ENCODE measurements around the gene ARMC9. TPM values are rescaled to one million over a fixed set of nuclear protein-coding genes. Genes with fewer than 3 reads are reported as not detected.

Gene ARMC9
- total and polyA plus RNA-seq, 2 experiments from 2014 or later, result 15.1 to 17.3 TPM

- Histone ChIP-seq H3K36me3 (ENCODE audit: low read depth) (peaks cover 7% of the 10 kb centered on the region), H3K9me3 (ENCODE audit: low read depth) (no peaks in the 10 kb centered on the region), H3K4me3 (no peak overlapping the region), H3K79me2 (ENCODE audit: insufficient read depth) (peaks cover 5% of the 10 kb centered on the region; the same call in 1 of the 2 replicates), H4K20me1 (ENCODE audit: insufficient read depth) (no peaks in the 10 kb centered on the region), H3F3A (ENCODE audit: insufficient read depth) (peaks cover 35% of the 10 kb centered on the region), H3K4me1 (ENCODE audit: insufficient read depth) (peaks cover 29% of the 10 kb centered on the region), H2AFZ (no peak overlapping the region), H3K9me2 (ENCODE audit: insufficient read depth) (no peaks in the 10 kb centered on the region), H3K27ac (peak overlapping the region; percentile 94), H3K9ac (peak overlapping the region; percentile 65; the same call in 1 of the 2 replicates), H3K27me3 (replicated peaks; ENCODE audit: insufficient read depth) (no peaks in the 10 kb centered on the region), H3K4me2 (ENCODE audit: unreplicated experiment) (no peak overlapping the region)
- DNase-seq, result peak; percentile 18
- in situ Hi-C loops (cut with MboI), result no loop called here
- TF ChIP-seq EZH2phosphoT487 (IDR thresholded peaks at IDR 0.05; ENCODE audit: insufficient read depth, low read depth), result no peak
- 94 to 97% methylated on average over 5 of the region's 5 CpGs for WGBS, 2 experiments (ENCODE audit: low coverage in 1 of 2, low lambda C conversion rate in 2 of 2, missing lambda C conversion rate in 2 of 2)
These were observed 37.7 kb upstream of the ARMC9 start for GRCh38 chr2:231160701-231161100.

- Histone ChIP-seq H4K20me1 (ENCODE audit: insufficient read depth) (no peaks in the 10 kb centered on the region), H3K4me2 (ENCODE audit: unreplicated experiment) (peak overlapping the region; percentile 58), H3K79me2 (ENCODE audit: insufficient read depth) (no peaks in the 10 kb centered on the region), H3K4me1 (ENCODE audit: insufficient read depth) (peaks cover 29% of the 10 kb centered on the region), H3K4me3 (peak overlapping the region; percentile 33), H3K9me3 (ENCODE audit: low read depth) (no peaks in the 10 kb centered on the region), H3K9ac (peak overlapping the region; percentile 65), H2AFZ (no peak overlapping the region), H3K27ac (peak overlapping the region; percentile 94), H3F3A (ENCODE audit: insufficient read depth) (peaks cover 35% of the 10 kb centered on the region), H3K27me3 (replicated peaks; ENCODE audit: insufficient read depth) (no peaks in the 10 kb centered on the region), H3K9me2 (ENCODE audit: insufficient read depth) (no peaks in the 10 kb centered on the region), H3K36me3 (ENCODE audit: low read depth) (peaks cover 13% of the 10 kb centered on the region)
- WGBS, 2 experiments (ENCODE audit: low coverage in 1 of 2, low lambda C conversion rate in 2 of 2, missing lambda C conversion rate in 2 of 2), result 56 to 62% methylated on average over 7 of the region's 7 CpGs
- TF ChIP-seq EZH2 (IDR thresholded peaks at IDR 0.05; ENCODE audit: insufficient read depth, poor library complexity, severe bottlenecking), result no peak
- TF ChIP-seq EZH2phosphoT487 (IDR thresholded peaks at IDR 0.05; ENCODE audit: insufficient read depth, low read depth), result no peak
- no peak for DNase-seq
- in situ Hi-C loops (cut with MboI), result no loop called here
These were observed 37.1 kb upstream of the ARMC9 start for GRCh38 chr2:231161252-231161839.

- Histone ChIP-seq H3K27me3 (replicated peaks; ENCODE audit: insufficient read depth) (no peaks in the 10 kb centered on the region), H2AFZ (no peak overlapping the region), H3K36me3 (ENCODE audit: low read depth) (peaks cover 19% of the 10 kb centered on the region), H3K9ac (peak overlapping the region; percentile 65), H3K4me1 (ENCODE audit: insufficient read depth) (peaks cover 29% of the 10 kb centered on the region), H4K20me1 (ENCODE audit: insufficient read depth) (no peaks in the 10 kb centered on the region), H3K79me2 (ENCODE audit: insufficient read depth) (no peaks in the 10 kb centered on the region), H3K4me3 (peak overlapping the region; percentile 33), H3F3A (ENCODE audit: insufficient read depth) (peaks cover 35% of the 10 kb centered on the region), H3K9me2 (ENCODE audit: insufficient read depth) (no peaks in the 10 kb centered on the region), H3K9me3 (ENCODE audit: low read depth) (no peaks in the 10 kb centered on the region), H3K27ac (peak overlapping the region; percentile 94), H3K4me2 (ENCODE audit: unreplicated experiment) (peak overlapping the region; percentile 58)
- WGBS, 2 experiments (ENCODE audit: low coverage in 1 of 2, low lambda C conversion rate in 2 of 2, missing lambda C conversion rate in 2 of 2), result 0 to 1% methylated on average over 2 of the region's 2 CpGs
- in situ Hi-C loops (cut with MboI), result no loop called here
- peak; percentile 92 for DNase-seq
- TF ChIP-seq EZH2phosphoT487 (IDR thresholded peaks at IDR 0.05; ENCODE audit: insufficient read depth, low read depth) (peak; percentile 94; the same call in 1 of the 2 replicates), EZH2 (IDR thresholded peaks at IDR 0.05; ENCODE audit: insufficient read depth, poor library complexity, severe bottlenecking) (no peak)
These were observed 36.5 kb upstream of the ARMC9 start for GRCh38 chr2:231161877-231162329.

- Histone ChIP-seq H3F3A (ENCODE audit: insufficient read depth) (peaks cover 35% of the 10 kb centered on the region), H3K9me2 (ENCODE audit: insufficient read depth) (no peaks in the 10 kb centered on the region), H3K4me3 (no peak overlapping the region), H3K4me1 (ENCODE audit: insufficient read depth) (peaks cover 29% of the 10 kb centered on the region), H3K27me3 (replicated peaks; ENCODE audit: insufficient read depth) (no peaks in the 10 kb centered on the region), H3K4me2 (ENCODE audit: unreplicated experiment) (no peak overlapping the region), H2AFZ (no peak overlapping the region), H3K79me2 (ENCODE audit: insufficient read depth) (no peaks in the 10 kb centered on the region), H4K20me1 (ENCODE audit: insufficient read depth) (no peaks in the 10 kb centered on the region), H3K9me3 (ENCODE audit: low read depth) (no peaks in the 10 kb centered on the region), H3K36me3 (ENCODE audit: low read depth) (peaks cover 20% of the 10 kb centered on the region), H3K27ac (peak overlapping the region; percentile 94), H3K9ac (0 out of 2 replicates have a peak overlapping the region, but pooled peaks have one; percentile 65)
- no peak for TF ChIP-seq EZH2phosphoT487 (IDR thresholded peaks at IDR 0.05; ENCODE audit: insufficient read depth, low read depth)
- TF ChIP-seq EZH2 (IDR thresholded peaks at IDR 0.05; ENCODE audit: insufficient read depth, poor library complexity, severe bottlenecking), result no peak
- 95 to 100% methylated on average over 3 of the region's 3 CpGs for WGBS, 2 experiments (ENCODE audit: low coverage in 1 of 2, low lambda C conversion rate in 2 of 2, missing lambda C conversion rate in 2 of 2)
- DNase-seq, result no peak
- in situ Hi-C loops (cut with MboI), result no loop called here
These were observed 35.4 kb upstream of the ARMC9 start for GRCh38 chr2:231163011-231163410.
